Measurements from ENCODE around the gene CKMT2.
"Not testable (repeated sequence)": the region's sequence is repeated elsewhere in the genome, so short reads cannot be mapped to it uniquely, and the experiment has no call there.

The CKMT2 gene

GRCh38 chr5:81249240-81249639, 16.1 kb downstream of the CKMT2 start:
- H3K4me3 Mint-ChIP-seq = no peak overlapping the region
- no peaks in the 10 kb centered on the region for H3K4me1 Mint-ChIP-seq
- peaks cover 2% of the 10 kb centered on the region for H3K9me3 Mint-ChIP-seq
- H3K27me3 Mint-ChIP-seq = no peaks in the 10 kb centered on the region
- no peak overlapping the region for H3K27ac Mint-ChIP-seq
- no peak for DNase-seq (ENCODE audit: low spot score in 2 of 2)
- no peak for ATAC-seq (ENCODE audit: low read depth)
- H3K36me3 Mint-ChIP-seq = peaks cover 18% of the 10 kb centered on the region

DNA sequence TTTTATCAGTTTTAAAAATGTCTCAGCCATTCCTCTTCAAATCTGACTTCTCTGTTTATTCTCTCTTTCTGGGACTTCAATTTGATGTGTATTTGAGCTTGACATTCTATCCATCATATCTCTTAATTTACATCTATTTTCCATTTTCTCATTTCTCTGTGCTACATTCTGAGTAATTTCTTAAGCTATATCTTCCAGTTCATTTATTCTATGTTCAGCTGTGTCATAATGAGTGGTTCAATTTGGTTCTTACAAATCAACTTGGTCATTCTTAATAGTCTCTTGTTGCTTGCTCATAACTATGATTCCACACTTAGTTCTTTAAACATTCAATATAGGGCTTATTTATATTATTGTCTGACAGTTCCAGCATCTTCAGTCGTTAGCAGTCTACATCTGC, 16.9 kb downstream of the CKMT2 start:
- peaks cover 23% of the 10 kb centered on the region for H3K36me3 Mint-ChIP-seq
- no peaks in the 10 kb centered on the region for H3K27me3 Mint-ChIP-seq
- no peaks in the 10 kb centered on the region for H3K4me1 Mint-ChIP-seq
- peaks cover 2% of the 10 kb centered on the region for H3K9me3 Mint-ChIP-seq
- no peak overlapping the region for H3K27ac Mint-ChIP-seq
- H3K4me3 Mint-ChIP-seq = no peak overlapping the region
- DNase-seq (ENCODE audit: low spot score in 2 of 2) = no peak
- no peak for ATAC-seq (ENCODE audit: low read depth)

DNA sequence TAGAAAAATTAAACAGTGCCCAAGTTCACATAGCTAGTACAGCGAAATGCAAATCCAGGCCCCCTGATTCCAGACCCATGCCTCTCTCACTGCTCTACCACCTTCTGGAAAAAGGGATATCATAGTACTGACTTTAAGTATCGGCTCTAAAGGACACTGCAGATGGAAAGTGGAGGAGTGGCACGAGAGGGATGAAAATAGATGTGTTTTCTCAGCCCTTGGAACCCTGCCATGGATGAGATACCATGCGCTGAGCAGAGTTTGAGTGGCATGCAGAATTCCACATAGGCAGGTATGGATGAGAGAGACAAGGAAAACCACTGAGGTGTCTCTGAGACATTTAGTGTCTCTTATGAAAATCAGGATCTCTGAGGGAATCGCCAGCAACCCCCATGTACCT, 18.8 kb downstream of the CKMT2 start:
- Mint-ChIP-seq H3K27me3 (no peaks in the 10 kb centered on the region), H3K36me3 (peaks cover 26% of the 10 kb centered on the region), H3K4me3 (no peak overlapping the region), H3K9me3 (peaks cover 2% of the 10 kb centered on the region), H3K4me1 (peaks cover 1% of the 10 kb centered on the region), H3K27ac (no peak overlapping the region)
- DNase-seq (ENCODE audit: low spot score in 2 of 2) (no peak), ATAC-seq (ENCODE audit: low read depth) (no peak)

- peaks cover 2% of the 10 kb centered on the region for H3K9me3 Mint-ChIP-seq
Measured at GRCh38 chr5:81252904-81253303, 19.8 kb downstream of the CKMT2 start.

DNA sequence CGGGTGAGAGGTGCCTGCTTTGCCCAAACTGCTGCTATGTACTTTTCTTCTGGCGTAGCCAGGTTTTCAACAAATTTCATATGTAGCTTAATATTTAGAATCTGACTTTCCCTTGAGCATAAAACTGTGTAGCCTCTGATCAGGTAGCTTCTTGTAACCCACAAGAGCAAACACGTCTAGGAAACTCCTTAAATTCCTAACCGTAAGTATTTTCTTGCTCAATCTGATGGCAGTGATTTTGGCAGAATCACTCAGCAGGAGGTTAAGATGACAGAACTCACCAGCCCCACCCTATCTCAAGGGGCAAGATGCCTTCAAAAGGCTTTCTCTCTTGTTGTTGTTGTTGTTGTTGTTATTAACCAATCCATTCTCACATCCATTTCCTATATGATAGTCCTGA, 20.8 kb downstream of the CKMT2 start:
- Mint-ChIP-seq H3K9me3 (peaks cover 2% of the 10 kb centered on the region), H3K27ac (no peak overlapping the region), H3K4me3 (no peak overlapping the region), H3K27me3 (no peaks in the 10 kb centered on the region), H3K36me3 (peaks cover 31% of the 10 kb centered on the region), H3K4me1 (peaks cover 2% of the 10 kb centered on the region)
- DNase-seq (ENCODE audit: low spot score in 2 of 2) = no peak
- no peak for ATAC-seq (ENCODE audit: low read depth)

More at GRCh38 chr5:81252904-81253303, 19.8 kb downstream of the CKMT2 start:
- Mint-ChIP-seq H3K27me3 (no peaks in the 10 kb centered on the region), H3K4me3 (no peak overlapping the region), H3K4me1 (peaks cover 2% of the 10 kb centered on the region), H3K27ac (no peak overlapping the region), H3K36me3 (peaks cover 31% of the 10 kb centered on the region)
- DNase-seq (ENCODE audit: low spot score in 2 of 2) = no peak
- ATAC-seq (ENCODE audit: low read depth) = no peak

GRCh38 chr5:81254886-81255559, 21.9 kb downstream of the CKMT2 start:
- H3K36me3 Mint-ChIP-seq = peaks cover 33% of the 10 kb centered on the region

GRCh38 chr5:81256766-81257165, 23.6 kb downstream of the CKMT2 start:
- Mint-ChIP-seq H3K36me3 (peaks cover 38% of the 10 kb centered on the region), H3K27me3 (no peaks in the 10 kb centered on the region), H3K27ac (no peak overlapping the region), H3K4me3 (no peak overlapping the region), H3K4me1 (peaks cover 5% of the 10 kb centered on the region), H3K9me3 (peaks cover 7% of the 10 kb centered on the region)
- no peak for ATAC-seq (ENCODE audit: low read depth)
- DNase-seq (ENCODE audit: low spot score in 2 of 2) = no peak

More at GRCh38 chr5:81254886-81255559, 21.9 kb downstream of the CKMT2 start:
- no peak overlapping the region for H3K27ac Mint-ChIP-seq
- DNase-seq (ENCODE audit: low spot score in 2 of 2) (no peak), ATAC-seq (ENCODE audit: low read depth) (no peak)
- H3K9me3 Mint-ChIP-seq = peaks cover 5% of the 10 kb centered on the region
- peaks cover 5% of the 10 kb centered on the region for H3K4me1 Mint-ChIP-seq
- H3K4me3 Mint-ChIP-seq = no peak overlapping the region
- no peaks in the 10 kb centered on the region for H3K27me3 Mint-ChIP-seq

DNA sequence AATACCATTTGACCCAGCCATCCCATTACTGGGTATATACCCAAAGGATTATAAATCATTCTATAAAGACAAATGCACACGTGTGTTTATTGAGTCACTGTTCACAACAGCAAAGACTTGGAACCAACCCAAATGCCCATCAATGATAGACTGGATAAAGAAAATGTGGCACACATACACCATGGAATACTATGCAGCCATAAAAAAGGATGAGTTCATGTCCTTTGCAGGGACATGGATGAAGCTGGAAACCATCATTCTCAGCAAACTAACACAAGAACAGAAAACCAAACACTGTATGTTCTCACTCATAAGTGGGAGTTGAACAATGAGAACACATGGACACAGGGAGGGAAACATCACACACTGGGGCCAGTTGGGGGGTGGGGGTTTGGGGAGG, 29.7 kb downstream of the CKMT2 start:
- H3K4me1 Mint-ChIP-seq; DNase-seq (ENCODE audit: low spot score in 2 of 2); H3K4me3 Mint-ChIP-seq; ATAC-seq (ENCODE audit: low read depth); H3K27me3 Mint-ChIP-seq; H3K27ac Mint-ChIP-seq: not testable (repeated sequence)
- Mint-ChIP-seq H3K36me3 (peaks cover 33% of the 10 kb centered on the region), H3K9me3 (peaks cover 10% of the 10 kb centered on the region)

DNA sequence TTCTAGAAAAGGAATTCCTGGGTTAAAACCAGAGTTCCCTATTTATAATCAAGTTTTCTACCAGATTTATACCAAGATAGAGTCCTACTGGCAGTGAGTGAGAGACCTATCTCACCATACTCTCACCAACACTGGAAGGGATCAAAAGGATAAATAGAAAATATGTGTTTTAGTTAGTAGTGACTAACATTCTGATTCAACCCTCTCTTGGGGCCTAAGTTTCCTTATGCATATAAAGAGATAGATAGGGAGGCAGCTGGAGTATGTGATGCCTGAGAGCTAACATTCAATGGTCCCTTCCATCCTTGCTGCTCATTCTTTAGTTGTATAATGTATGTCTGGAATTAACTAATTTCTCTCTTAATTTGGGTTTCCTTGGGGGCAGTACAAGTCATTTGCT, 32.0 kb downstream of the CKMT2 start:
- Mint-ChIP-seq H3K4me3 (no peak overlapping the region), H3K27ac (no peak overlapping the region), H3K9me3 (peaks cover 6% of the 10 kb centered on the region), H3K27me3 (no peaks in the 10 kb centered on the region), H3K4me1 (peaks cover 8% of the 10 kb centered on the region), H3K36me3 (peaks cover 33% of the 10 kb centered on the region)
- ATAC-seq (ENCODE audit: low read depth) (no peak), DNase-seq (ENCODE audit: low spot score in 2 of 2) (no peak)

- H3K36me3 Mint-ChIP-seq = peaks cover 35% of the 10 kb centered on the region
- no peak overlapping the region for H3K27ac Mint-ChIP-seq
Measured at GRCh38 chr5:81268521-81269196, 35.5 kb downstream of the CKMT2 start.

DNA sequence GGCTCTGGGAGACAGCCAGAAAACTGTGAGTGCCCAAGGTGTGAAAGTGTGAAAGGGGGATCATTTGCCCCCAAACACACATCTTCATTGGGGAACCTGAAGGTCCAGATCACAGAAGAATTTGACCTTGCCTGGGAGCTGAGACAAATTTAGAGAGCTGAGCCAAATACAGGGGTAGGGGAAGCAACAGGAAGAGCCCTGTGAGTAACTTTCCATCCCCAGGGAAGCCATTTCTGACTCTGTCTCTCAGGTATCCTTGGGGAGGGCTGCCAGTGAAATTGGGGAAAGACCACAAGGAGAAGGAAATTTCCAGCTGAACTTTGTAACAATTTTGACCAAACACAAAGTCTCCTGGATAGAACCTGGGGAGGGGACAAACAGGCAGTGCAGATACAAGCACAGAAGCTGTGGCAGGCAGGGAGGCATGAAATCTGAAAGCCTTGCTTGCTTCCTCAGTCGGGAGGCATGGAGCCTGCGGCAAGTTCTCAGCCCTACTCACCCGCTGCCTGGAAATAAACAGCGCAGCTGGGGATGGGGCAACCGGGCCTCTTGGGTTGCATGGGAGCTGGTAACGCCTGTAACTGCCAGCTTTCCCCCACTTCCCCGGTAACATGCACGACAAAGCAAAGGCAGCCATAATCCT, 36.8 kb downstream of the CKMT2 start:
- ATAC-seq (ENCODE audit: low read depth) (no peak), DNase-seq (ENCODE audit: low spot score in 2 of 2) (no peak)
- H3K4me1 Mint-ChIP-seq = peaks cover 21% of the 10 kb centered on the region
- H3K27ac Mint-ChIP-seq = no peak overlapping the region
- H3K27me3 Mint-ChIP-seq = no peaks in the 10 kb centered on the region
- peaks cover 39% of the 10 kb centered on the region for H3K36me3 Mint-ChIP-seq
- peaks cover 16% of the 10 kb centered on the region for H3K9me3 Mint-ChIP-seq
- H3K4me3 Mint-ChIP-seq = no peak overlapping the region

More at GRCh38 chr5:81268521-81269196, 35.5 kb downstream of the CKMT2 start:
- ATAC-seq (ENCODE audit: low read depth) (no peak), DNase-seq (ENCODE audit: low spot score in 2 of 2) (no peak)
- Mint-ChIP-seq H3K4me3 (no peak overlapping the region), H3K9me3 (peaks cover 11% of the 10 kb centered on the region), H3K4me1 (peaks cover 18% of the 10 kb centered on the region), H3K27me3 (no peaks in the 10 kb centered on the region)

DNA sequence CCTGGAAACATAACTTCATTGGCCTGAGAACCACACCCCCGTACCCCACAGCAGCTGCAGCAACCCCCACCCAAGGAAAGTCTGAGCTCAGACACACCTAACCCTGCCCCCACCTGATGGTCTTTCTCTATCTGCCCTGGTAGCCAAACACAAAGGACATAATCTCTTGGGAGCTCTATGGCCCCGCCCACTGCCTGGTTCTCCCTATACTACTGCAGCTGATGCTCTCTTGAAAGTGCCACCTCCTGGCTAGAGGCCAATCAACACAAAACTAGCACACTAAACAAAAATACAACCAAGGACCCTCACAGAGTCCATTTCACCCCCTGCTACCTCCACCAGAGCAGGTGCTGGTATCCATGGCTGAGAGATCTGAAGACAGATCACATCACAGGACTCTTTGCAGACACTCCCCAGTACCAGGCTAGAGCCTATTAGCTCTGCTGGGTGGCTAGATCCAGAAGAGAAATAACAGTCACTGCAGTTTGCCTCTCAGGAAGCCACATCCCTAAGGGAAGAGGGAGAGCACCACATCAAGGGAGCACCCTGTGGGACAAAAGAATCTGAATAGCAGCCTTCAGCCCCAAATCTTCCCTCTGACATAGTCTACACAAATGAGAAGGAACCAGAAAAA, 37.4 kb downstream of the CKMT2 start:
- not testable (repeated sequence) for H3K27me3 Mint-ChIP-seq; H3K27ac Mint-ChIP-seq; H3K4me3 Mint-ChIP-seq; ATAC-seq (ENCODE audit: low read depth); DNase-seq (ENCODE audit: low spot score in 2 of 2)
- H3K36me3 Mint-ChIP-seq = peaks cover 43% of the 10 kb centered on the region
- peaks cover 24% of the 10 kb centered on the region for H3K4me1 Mint-ChIP-seq
- H3K9me3 Mint-ChIP-seq = peaks cover 18% of the 10 kb centered on the region

- Mint-ChIP-seq H3K4me3 (no peak overlapping the region), H3K4me1 (peaks cover 12% of the 10 kb centered on the region), H3K27me3 (no peaks in the 10 kb centered on the region), H3K36me3 (peaks cover 13% of the 10 kb centered on the region), H3K9me3 (no peaks in the 10 kb centered on the region), H3K27ac (no peak overlapping the region)
- DNase-seq (ENCODE audit: low spot score in 2 of 2) (no peak), ATAC-seq (ENCODE audit: low read depth) (no peak)
Measured at GRCh38 chr5:81283976-81284375, 50.9 kb downstream of the CKMT2 start.

DNA sequence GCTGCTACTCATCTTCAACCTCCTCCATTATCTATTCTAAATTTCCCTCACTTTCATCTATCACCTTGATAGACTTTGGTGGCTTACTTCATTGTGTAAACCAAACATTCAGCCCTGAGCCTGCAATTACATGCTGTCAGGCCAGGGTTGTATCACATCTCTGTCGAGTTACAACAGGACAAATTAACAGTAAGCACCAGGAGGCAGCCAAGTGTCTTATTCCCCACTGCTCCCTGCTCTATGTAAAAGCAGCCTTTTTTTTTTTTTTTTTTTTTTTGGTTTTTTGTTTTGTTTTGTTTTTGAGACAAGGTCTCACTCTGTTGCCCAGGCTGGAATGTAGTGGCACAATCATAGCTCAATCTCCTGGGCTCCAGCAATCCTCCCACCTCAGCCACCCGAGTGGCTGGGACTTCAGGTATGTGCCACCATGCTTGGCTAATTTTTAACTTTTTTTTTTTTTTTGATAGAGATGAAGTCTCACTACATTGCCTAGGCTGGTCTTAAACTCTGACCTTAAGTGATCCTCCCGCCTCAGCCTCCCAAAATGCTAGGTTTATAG, 53.0 kb downstream of the CKMT2 start:
- no peak overlapping the region for H3K27ac Mint-ChIP-seq
- peaks cover 21% of the 10 kb centered on the region for H3K36me3 Mint-ChIP-seq
- DNase-seq (ENCODE audit: low spot score in 2 of 2) (no peak), ATAC-seq (ENCODE audit: low read depth) (no peak)
- H3K27me3 Mint-ChIP-seq = no peaks in the 10 kb centered on the region
- peaks cover 5% of the 10 kb centered on the region for H3K9me3 Mint-ChIP-seq
- H3K4me1 Mint-ChIP-seq = peaks cover 10% of the 10 kb centered on the region
- H3K4me3 Mint-ChIP-seq = no peak overlapping the region
